Small intestine (tissue), 7 donors: ENCODE measurements around the gene TRAPPC6A. TPM values are rescaled to one million over a fixed set of nuclear protein-coding genes. Genes with fewer than 3 reads are reported as not detected.

Source experiments
- DNase-seq, 2 donors: peaks; one replicate each; pipeline versions ENCODE4 v3.0.0 to v3.0.0-alpha.2; 2013
- FAIRE-seq: peaks from 2 replicates; lab custom pipeline; 2012; peaks lifted over from hg19 to GRCh38; lab: Jason Lieb, UNC
- H3K27ac ChIP-seq, 3 donors: one replicate each; pipeline ENCODE4 v1.5.1; 2013; ENCODE audit warnings: low read length in 2 of 3, mild to moderate bottlenecking in 2 of 3, control low read depth in 1 of 3, inconsistent platforms in 1 of 3, low read depth in 1 of 3, moderate library complexity in 1 of 3
- H3K27me3 ChIP-seq, 3 donors: one replicate each; pipeline ENCODE4 v1.6.1; 2013; ENCODE audit warnings: low read length in 3 of 3, inconsistent platforms in 1 of 3; ENCODE audit not compliant: control insufficient read depth in 3 of 3, insufficient read depth in 3 of 3
- H3K36me3 ChIP-seq, 3 donors: one replicate each; pipeline ENCODE4 v1.6.1; 2013; ENCODE audit warnings: low read length in 3 of 3, inconsistent platforms in 1 of 3, low read depth in 1 of 3, mild to moderate bottlenecking in 1 of 3, moderate library complexity in 1 of 3; ENCODE audit not compliant: control insufficient read depth in 3 of 3, insufficient read depth in 2 of 3
- H3K4me1 ChIP-seq, 3 donors: one replicate each; pipeline ENCODE4 v1.6.1; 2013; ENCODE audit warnings: low read length in 2 of 3, inconsistent platforms in 1 of 3, low read depth in 1 of 3, mild to moderate bottlenecking in 1 of 3, moderate library complexity in 1 of 3; ENCODE audit not compliant: control insufficient read depth in 3 of 3, insufficient read depth in 2 of 3
- H3K4me3 ChIP-seq, 3 donors: one replicate each; pipeline ENCODE4 v1.5.1; 2013; ENCODE audit warnings: low read length in 3 of 3, control low read depth in 1 of 3, inconsistent platforms in 1 of 3, low read depth in 1 of 3, mild to moderate bottlenecking in 1 of 3, moderate library complexity in 1 of 3
- H3K9me3 ChIP-seq, 2 donors: one replicate each; pipeline ENCODE4 v1.6.1; 2013; ENCODE audit warnings: low read depth in 1 of 2, low read length in 1 of 2; ENCODE audit not compliant: control insufficient read depth in 2 of 2, insufficient read depth in 1 of 2
- WGBS, 3 donors: extraction: QIAGEN DNeasy Blood & Tissue Kit; methylation state at CpG; one replicate each; pipeline ENCODE4 v1.1.7; 2013; 5-methylcytosine and 5-hydroxymethylcytosine counted together
- polyA plus RNA-seq, 4 donors: library from polyadenylated mRNA; stranded (reverse) in 3 of 4; unstranded in 1 of 4; fragments of 200-250 nt in 3 of 4; fragments of 120-200 nt in 1 of 4; gene quantifications; one replicate each; pipeline versions ENCODE4 v1.2.1 to v1.2.3, GENCODE V29; 2013
- donor health status: healthy with polysubstance abuse.
- donor health status: control.
- donor health status: control.
- donor health status: Bipolar disorder and iron deficiency.
- donor health status: healthy.

Gene TRAPPC6A
- polyA plus RNA-seq, 4 donors = 38.4 to 67.6 (median 41.7) TPM

- FAIRE-seq = no peak
- Histone ChIP-seq H3K27me3 (no peaks in the 10 kb centered on the region), H3K27ac (no peak overlapping the region), H3K4me1 (peaks cover 0 to 14% (median 0%) of the 10 kb centered on the region in 3 donors), H3K9me3 (no peaks in the 10 kb centered on the region), H3K36me3 (peaks cover 0 to 72% (median 0%) of the 10 kb centered on the region in 3 donors), H3K4me3 (no peak overlapping the region)
- 45 to 72% (median 56%) methylated on average over 13 of the region's 13 CpGs for WGBS, 3 donors
- DNase-seq = no peak
Observed at GRCh38 chr19:45130236-45130635, 47.8 kb downstream of the TRAPPC6A start.

GRCh38 chr19:45128806-45129205, 49.2 kb downstream of the TRAPPC6A start:
- H3K36me3 ChIP-seq = peaks cover 0 to 70% (median 0%) of the 10 kb centered on the region in 3 donors
- DNase-seq (no peak), FAIRE-seq (no peak)
- no peak overlapping the region for H3K4me3 ChIP-seq
- WGBS, 3 donors = 91 to 96% (median 93%) methylated on average over 5 of the region's 5 CpGs
- no peaks in the 10 kb centered on the region for H3K27me3 ChIP-seq
- H3K27ac ChIP-seq = no peak overlapping the region
- no peaks in the 10 kb centered on the region for H3K9me3 ChIP-seq
- peaks cover 0 to 19% (median 0%) of the 10 kb centered on the region in 3 donors for H3K4me1 ChIP-seq

- no peak for FAIRE-seq
- H3K4me1 ChIP-seq = peaks cover 0 to 26% (median 0%) of the 10 kb centered on the region in 3 donors
- 93 to 96% (median 94%) methylated on average over 5 of the region's 5 CpGs for WGBS, 3 donors
Observed at GRCh38 chr19:45128146-45128545, 49.9 kb downstream of the TRAPPC6A start.

GRCh38 chr19:45126654-45127053, 51.4 kb downstream of the TRAPPC6A start:
- Histone ChIP-seq H3K4me1 (peaks cover 0 to 34% (median 0%) of the 10 kb centered on the region in 3 donors), H3K9me3 (no peaks in the 10 kb centered on the region), H3K27ac (no peak overlapping the region), H3K36me3 (peaks cover 0 to 70% (median 0%) of the 10 kb centered on the region in 3 donors), H3K27me3 (no peaks in the 10 kb centered on the region), H3K4me3 (no peak overlapping the region)
- WGBS, 3 donors = 85 to 94% (median 93%) methylated on average over 7 of the region's 7 CpGs
- FAIRE-seq (no peak), DNase-seq (no peak)

More at GRCh38 chr19:45128146-45128545, 49.9 kb downstream of the TRAPPC6A start:
- no peak overlapping the region for H3K4me3 ChIP-seq
- no peaks in the 10 kb centered on the region for H3K27me3 ChIP-seq
- peaks cover 0 to 70% (median 0%) of the 10 kb centered on the region in 3 donors for H3K36me3 ChIP-seq
- H3K9me3 ChIP-seq = no peaks in the 10 kb centered on the region
- H3K27ac ChIP-seq = no peak overlapping the region
- DNase-seq = no peak

GRCh38 chr19:45125975-45126493, 52.0 kb downstream of the TRAPPC6A start:
- 46 to 51% (median 46%) methylated on average over 12 of the region's 12 CpGs for WGBS, 3 donors
- Histone ChIP-seq H3K4me3 (no peak overlapping the region), H3K9me3 (no peaks in the 10 kb centered on the region), H3K36me3 (peaks cover 0 to 72% (median 0%) of the 10 kb centered on the region in 3 donors), H3K4me1 (peaks cover 0 to 40% (median 0%) of the 10 kb centered on the region in 3 donors), H3K27ac (no peak overlapping the region), H3K27me3 (no peaks in the 10 kb centered on the region)
- DNase-seq = peak; percentile 79 to 88
- FAIRE-seq = no peak

- Histone ChIP-seq H3K27ac (no peak overlapping the region), H3K27me3 (no peaks in the 10 kb centered on the region), H3K4me3 (no peak overlapping the region), H3K36me3 (peaks cover 0 to 66% (median 0%) of the 10 kb centered on the region in 3 donors), H3K9me3 (no peaks in the 10 kb centered on the region), H3K4me1 (peaks cover 0 to 44% (median 0%) of the 10 kb centered on the region in 3 donors)
- FAIRE-seq = no peak
- 93 to 96% (median 94%) methylated on average over 9 of the region's 9 CpGs for WGBS, 3 donors
- no peak for DNase-seq
Observed at GRCh38 chr19:45125360-45125759, 52.7 kb downstream of the TRAPPC6A start.

- FAIRE-seq (no peak), DNase-seq (no peak)
- Histone ChIP-seq H3K4me3 (no peak overlapping the region), H3K27ac (no peak overlapping the region), H3K36me3 (peaks cover 0 to 61% (median 0%) of the 10 kb centered on the region in 3 donors), H3K9me3 (no peaks in the 10 kb centered on the region), H3K4me1 (peaks cover 0 to 41% (median 0%) of the 10 kb centered on the region in 3 donors), H3K27me3 (no peaks in the 10 kb centered on the region)
- WGBS, 3 donors = 66 to 83% (median 77%) methylated on average over 6 of the region's 6 CpGs
Observed at GRCh38 chr19:45124021-45124420, 54.0 kb downstream of the TRAPPC6A start.

GRCh38 chr19:45123440-45123850, 54.6 kb downstream of the TRAPPC6A start:
- no peak overlapping the region for H3K4me3 ChIP-seq
- WGBS, 3 donors = 52 to 63% (median 58%) methylated on average over 9 of the region's 9 CpGs
- H3K9me3 ChIP-seq = no peaks in the 10 kb centered on the region
- H3K4me1 ChIP-seq = peaks cover 0 to 45% (median 1%) of the 10 kb centered on the region in 3 donors
- DNase-seq (no peak), FAIRE-seq (no peak)
- no peak overlapping the region for H3K27ac ChIP-seq
- peaks cover 0 to 59% (median 0%) of the 10 kb centered on the region in 3 donors for H3K36me3 ChIP-seq
- no peaks in the 10 kb centered on the region for H3K27me3 ChIP-seq
